Brain microvascular endothelial cell (primary cell): ENCODE data around the gene FAM186B.

Source experiments
- DNase-seq: peaks from one replicate; pipeline ENCODE4 v3.0.0-alpha.2; 2020
- H3K27ac ChIP-seq: fragments of 250-450 bp; sonication (Bioruptor Pico); 2 replicates; pipeline ENCODE4 v1.5.1; 2020; ENCODE audit warnings: mild to moderate bottlenecking, moderate library complexity
- H3K27me3 ChIP-seq: fragments of 250-450 bp; sonication (Bioruptor Pico); replicated peaks from 2 replicates; pipeline ENCODE4 v1.5.1; 2020; ENCODE audit warnings: mild to moderate bottlenecking
- H3K36me3 ChIP-seq: fragments of 250-450 bp; sonication (Bioruptor Pico); replicated peaks from 2 replicates; pipeline ENCODE4 v1.5.1; 2020; ENCODE audit warnings: mild to moderate bottlenecking
- H3K4me3 ChIP-seq: 2 replicates; pipeline ENCODE4 v1.5.1; 2011; ENCODE audit warnings: low read depth, mild to moderate bottlenecking, control low read depth, low read length, moderate library complexity
- CTCF ChIP-seq: IDR thresholded peaks from 2 replicates; pipeline ENCODE4 v1.5.1; 2011; ENCODE audit warnings: low read depth, mild to moderate bottlenecking, moderate library complexity, low read length, control low read depth, inconsistent platforms; ENCODE audit errors: missing control alignments
- in situ Hi-C: cut with HindIII; loops from 2 replicates; pipeline ENCODE4 v1.10.0; 2017; ENCODE audit warnings: low sequenced_read_pairs, low pct_ligation_motif_present

FAM186B gene

GRCh38 chr12:49632986-49633702 is 27.7 kb upstream of the FAM186B start:
- no peaks in the 10 kb centered on the region for H3K27me3 ChIP-seq

DNA sequence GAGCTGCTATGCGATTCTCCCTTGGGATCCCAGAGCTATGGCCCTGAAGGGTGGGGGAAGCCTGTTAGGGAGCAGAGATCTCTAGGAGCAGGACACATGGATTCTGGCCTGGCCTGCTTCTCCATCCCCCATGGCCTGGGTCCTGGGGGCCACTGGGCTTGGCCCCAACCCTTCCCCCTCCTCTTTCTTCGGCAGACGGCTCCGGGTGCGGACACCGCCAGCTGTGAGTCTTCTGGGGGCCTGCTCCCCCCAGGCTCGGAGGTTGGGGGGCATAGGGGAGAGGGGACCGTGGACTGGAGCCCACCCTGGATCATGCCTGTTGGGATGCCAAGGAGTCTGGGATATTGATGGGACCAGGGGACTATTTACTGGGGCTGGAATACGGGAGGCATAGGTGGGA is 27.0 kb upstream of the FAM186B start:
- in situ Hi-C loops, result no loop called here

More at GRCh38 chr12:49632986-49633702, 27.7 kb upstream of the FAM186B start:
- in situ Hi-C loops, result no loop called here
- no peaks in the 10 kb centered on the region for H3K36me3 ChIP-seq
- H3K4me3 ChIP-seq, result no peak overlapping the region
- DNase-seq, result no peak
- TF ChIP-seq CTCF, result no peak
- H3K27ac ChIP-seq, result no peak overlapping the region

DNA sequence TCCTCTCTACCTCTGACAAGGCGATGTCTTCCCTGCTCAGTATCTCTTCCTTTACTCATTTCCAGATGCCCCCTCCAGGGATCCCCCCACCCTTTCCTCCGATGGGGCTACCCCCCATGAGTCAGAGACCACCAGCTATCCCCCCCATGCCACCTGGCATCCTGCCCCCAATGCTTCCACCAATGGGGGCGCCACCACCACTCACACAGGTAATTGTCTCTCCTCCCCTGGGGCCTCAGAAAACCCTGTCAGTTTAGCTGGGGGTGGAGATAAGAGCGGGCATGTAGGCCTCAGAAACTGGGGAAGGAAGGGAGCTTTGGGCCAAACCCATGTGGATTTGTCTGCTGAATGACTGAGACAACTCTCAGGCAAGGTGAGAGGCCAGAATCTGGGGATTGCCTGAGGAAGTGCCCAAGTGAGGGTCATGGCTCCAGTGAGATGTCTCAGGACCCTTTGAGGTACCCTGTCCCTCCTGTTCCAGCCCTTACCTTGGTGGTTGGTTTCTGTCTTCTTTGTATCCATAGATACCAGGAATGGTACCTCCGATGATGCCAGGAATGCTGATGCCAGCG is 26.0 kb upstream of the FAM186B start:
- DNase-seq, result no peak
- Histone ChIP-seq H3K4me3 (no peak overlapping the region), H3K27ac (no peak overlapping the region), H3K27me3 (no peaks in the 10 kb centered on the region), H3K36me3 (no peaks in the 10 kb centered on the region)
- no peak for TF ChIP-seq CTCF
- in situ Hi-C loops, result no loop called here

More for the DNA sequence above, 27.0 kb upstream of the FAM186B start:
- H3K4me3 ChIP-seq, result no peak overlapping the region
- TF ChIP-seq CTCF, result no peak
- no peak for DNase-seq
- H3K27me3 ChIP-seq, result no peaks in the 10 kb centered on the region
- no peak overlapping the region for H3K27ac ChIP-seq
- no peaks in the 10 kb centered on the region for H3K36me3 ChIP-seq

DNA sequence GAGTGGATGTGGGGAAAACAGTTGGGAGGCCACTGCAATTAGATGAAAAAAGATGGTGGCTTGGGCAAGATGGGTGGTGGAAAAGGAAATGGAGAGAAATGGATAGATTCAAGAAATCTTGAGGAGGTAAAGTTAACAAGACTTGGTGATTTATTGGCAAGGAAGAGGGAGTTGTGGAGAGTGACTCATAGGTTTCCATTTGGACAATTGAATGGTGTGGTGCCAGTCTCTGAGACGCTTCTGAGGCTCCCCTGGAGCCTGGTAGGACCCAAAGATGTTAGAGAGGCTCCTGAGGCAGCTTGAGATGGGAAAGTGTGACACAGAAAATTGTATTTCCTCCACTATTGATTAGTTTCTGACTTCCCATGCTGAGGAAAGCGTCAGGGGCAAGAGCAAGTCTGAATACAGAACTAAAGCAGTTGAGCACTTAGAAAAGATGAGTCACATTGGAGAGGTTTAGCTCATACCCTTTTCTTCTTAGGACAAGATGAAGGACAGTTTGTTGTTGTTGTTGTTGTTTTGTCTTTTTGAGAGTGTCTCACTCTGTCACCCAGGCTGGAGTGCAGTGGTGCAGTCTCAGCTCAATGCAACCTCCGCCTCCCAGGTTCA is 22.4 kb upstream of the FAM186B start:
- no peak overlapping the region for H3K27ac ChIP-seq
- in situ Hi-C loops, result no loop called here

GRCh38 chr12:49626836-49627235 is 21.4 kb upstream of the FAM186B start:
- no peak for DNase-seq
- H3K36me3 ChIP-seq, result no peaks in the 10 kb centered on the region
- TF ChIP-seq CTCF, result no peak
- H3K27ac ChIP-seq, result no peak overlapping the region
- no peak overlapping the region for H3K4me3 ChIP-seq
- in situ Hi-C loops, result no loop called here
- H3K27me3 ChIP-seq, result no peaks in the 10 kb centered on the region

More for the DNA sequence above, 22.4 kb upstream of the FAM186B start:
- no peak for DNase-seq
- no peak overlapping the region for H3K4me3 ChIP-seq
- H3K27me3 ChIP-seq, result no peaks in the 10 kb centered on the region
- TF ChIP-seq CTCF, result no peak
- H3K36me3 ChIP-seq, result no peaks in the 10 kb centered on the region
